Activated CD4-positive, alpha-beta T cell treated with anti-CD3 and anti-CD28 coated beads, Interleukin-2, amount 50 U/mL, for 48 hours (primary cell): ENCODE results near the gene SLC35F4.
"Not testable (repeated sequence)": the region's sequence is repeated elsewhere in the genome, so short reads cannot be mapped to it uniquely, and the experiment has no call there.

Source experiments
- DNase-seq, 2 experiments: peaks; one replicate each; pipeline ENCODE4 v3.0.0-alpha.2; 2020

Gene SLC35F4

DNA sequence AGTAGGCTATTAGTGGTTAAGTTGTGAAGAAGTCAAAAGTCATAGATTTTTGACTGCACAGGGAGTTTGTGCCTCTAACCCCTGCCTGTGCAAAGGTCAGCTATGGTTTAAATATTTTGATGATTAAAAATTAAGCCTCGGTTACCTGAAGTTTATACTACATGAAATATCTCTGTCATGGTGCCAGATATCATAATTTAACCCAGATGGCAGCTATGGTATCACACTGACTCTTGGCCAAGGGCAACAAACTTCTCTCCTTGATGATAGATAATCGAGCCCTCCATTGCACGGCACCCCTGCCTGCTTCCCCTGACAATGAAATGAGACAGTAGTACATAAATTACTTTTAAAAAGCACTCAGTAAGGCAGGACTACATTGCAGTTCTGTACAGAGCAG is 80.8 kb downstream of the SLC35F4 start:
- DNase-seq = no peak

DNA sequence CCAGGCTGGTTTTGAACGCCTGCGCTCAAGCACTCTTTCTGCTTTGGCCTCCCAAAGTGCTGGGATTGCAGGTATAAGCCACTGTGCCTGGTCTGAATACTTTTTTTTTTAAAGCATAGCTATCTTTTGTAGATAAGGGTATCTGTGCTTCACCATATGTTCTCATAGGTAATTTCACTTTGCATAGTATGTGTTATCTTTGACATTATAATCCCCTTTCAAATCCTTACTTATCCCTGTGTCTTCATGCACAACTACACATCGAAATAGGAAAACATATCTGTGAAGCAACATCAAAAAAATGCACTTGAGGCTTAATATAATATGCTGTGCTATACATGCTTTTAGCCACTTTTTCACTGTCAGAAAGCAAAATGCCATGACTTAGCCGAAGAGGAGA is 94.1 kb downstream of the SLC35F4 start:
- no peak for DNase-seq

DNA sequence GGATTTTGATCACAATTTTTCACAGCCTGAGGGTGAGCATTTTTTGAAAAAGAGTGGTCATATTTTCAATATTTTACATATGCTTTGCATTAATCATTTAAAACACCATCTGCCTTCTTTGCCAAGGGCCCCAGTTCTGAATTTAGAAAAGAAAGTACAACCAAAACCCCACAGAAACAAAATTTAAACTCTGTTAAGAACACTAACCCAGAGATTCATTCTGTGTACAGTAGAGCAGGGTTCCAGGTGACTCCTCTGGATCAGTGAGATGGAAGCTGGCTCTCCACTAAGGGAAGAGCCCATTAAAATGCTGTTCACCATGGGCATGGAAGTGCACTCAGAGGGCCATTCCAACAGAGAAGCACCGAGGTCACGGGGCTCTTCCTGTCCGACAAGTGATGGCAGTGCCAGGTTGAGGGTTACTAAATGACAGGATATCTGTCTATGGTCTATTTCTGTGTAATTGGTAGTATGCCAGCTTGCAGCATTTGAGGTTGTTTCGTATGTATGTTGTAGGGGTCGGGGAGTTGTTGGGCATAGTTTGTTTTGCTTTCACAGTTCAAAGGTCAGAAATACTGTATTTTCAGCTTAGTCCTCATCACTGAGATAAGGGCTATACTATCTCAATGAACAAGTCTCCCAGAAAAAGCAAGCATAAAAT is 95.9 kb downstream of the SLC35F4 start:
- no peak for DNase-seq

GRCh38 chr14:57761800-57762199 is 104.1 kb downstream of the SLC35F4 start:
- no peak for DNase-seq

DNA sequence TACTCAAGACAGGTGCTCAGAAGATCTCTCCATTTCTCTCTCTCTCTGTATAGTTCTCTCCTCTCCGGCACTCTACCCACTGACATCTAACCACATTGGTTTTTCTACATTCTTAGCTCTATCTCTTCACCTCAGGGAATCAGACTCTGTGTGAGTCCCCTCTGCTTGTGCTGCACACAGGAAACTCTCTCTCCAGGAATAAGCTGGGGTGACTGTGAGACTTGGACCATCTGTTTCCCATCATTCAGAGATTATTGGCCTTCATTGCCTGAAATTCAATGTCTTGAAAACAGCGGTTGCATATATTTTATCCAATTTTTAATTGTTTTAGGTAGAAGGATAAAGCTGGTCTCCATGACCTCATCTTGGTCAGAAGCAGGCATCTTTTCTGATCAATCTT is 105.0 kb downstream of the SLC35F4 start:
- no peak for DNase-seq

- DNase-seq = no peak
These were observed 110.8 kb downstream of the SLC35F4 start for GRCh38 chr14:57755018-57755521.

- no peak for DNase-seq
These were observed 111.4 kb downstream of the SLC35F4 start for GRCh38 chr14:57754527-57754926.

- DNase-seq = no peak
These were observed 112.1 kb downstream of the SLC35F4 start for GRCh38 chr14:57753821-57754220.

DNA sequence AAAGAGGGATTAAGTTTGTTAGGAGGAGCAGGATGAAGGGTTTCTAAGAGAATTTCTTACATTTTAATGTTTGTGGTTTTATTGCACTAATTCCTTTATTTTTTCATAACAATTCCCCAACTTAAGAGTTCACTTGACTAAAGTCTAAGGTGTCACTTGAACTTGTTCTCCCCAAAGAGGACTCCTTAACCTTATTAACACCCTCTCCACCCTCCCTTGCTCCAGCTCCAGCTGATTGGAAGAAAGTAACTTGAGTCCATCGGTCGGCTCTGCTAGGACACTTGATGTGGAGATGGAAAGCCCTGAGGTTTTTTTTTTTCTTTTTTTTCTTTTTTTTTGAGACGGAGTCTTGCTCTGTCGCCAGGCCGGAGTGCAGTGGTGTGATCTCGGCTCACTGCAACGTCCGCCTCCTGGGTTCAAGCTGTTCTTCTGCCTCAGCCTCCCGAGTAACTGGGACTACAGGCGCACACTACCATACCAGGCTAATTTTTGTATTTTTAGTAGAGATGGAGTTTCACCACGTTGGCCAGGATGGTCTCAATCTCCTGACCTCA is 113.7 kb downstream of the SLC35F4 start:
- not testable (repeated sequence) for DNase-seq

DNA sequence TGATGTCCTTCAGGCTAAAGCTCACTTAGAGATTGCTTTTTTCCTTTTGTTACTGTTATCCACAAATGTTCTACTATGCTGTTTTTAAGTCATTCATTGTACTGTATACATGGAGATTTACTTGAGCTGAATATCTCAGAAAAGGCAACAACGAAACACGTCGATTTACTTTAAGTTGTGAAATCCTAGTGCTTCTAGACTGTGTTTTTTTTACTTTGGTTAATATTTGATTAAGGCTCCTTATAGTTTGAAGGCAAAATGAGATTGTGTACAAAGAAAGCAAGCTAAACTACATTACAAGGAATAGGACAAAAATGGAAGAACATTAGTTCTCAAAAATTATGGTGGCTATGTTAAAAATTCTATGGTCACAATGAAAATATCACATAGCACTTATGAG is 114.5 kb downstream of the SLC35F4 start:
- no peak for DNase-seq

- DNase-seq = no peak
These were observed 116.6 kb downstream of the SLC35F4 start for GRCh38 chr14:57749267-57749666.

DNA sequence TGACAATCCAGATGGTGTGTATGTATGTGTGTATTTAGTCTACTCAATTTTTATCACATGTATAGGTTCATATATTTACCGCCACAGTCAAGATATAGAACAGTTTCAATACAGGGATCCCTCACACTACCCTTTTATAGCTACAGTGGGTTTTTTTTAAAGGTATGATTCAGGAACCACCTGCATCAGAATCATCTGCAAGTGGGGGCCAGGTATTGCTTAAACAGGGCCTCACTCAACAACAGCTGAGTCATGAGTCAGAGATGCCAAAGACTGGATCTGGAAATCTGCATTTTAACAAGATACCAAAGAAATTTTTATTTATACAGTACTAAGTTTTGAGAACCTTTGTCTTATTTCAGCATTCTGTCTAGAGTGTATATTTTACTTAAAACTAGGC is 117.6 kb downstream of the SLC35F4 start:
- DNase-seq = no peak

- DNase-seq = no peak
These were observed 118.9 kb downstream of the SLC35F4 start for GRCh38 chr14:57747036-57747435.

GRCh38 chr14:57746563-57746962 is 119.3 kb downstream of the SLC35F4 start:
- no peak for DNase-seq

DNA sequence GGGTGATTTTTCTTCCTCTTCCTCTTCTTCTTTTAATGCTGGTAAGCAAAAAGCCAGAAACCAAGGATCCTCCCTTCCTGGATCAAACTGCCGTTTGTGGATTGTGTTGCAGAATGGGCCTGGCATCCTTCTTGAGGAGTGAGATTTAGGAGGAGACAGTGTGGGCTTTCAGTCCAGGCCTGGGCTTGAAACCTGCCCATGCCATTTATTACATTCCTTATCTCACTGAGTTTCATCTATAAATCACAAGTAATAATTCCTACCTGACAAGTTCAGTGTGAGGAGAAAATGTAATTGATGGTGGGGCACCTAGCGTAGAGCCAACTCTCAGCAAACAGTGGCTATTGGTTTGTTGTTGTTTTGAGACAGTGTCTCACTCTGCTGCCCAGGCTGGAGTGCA is 126.4 kb downstream of the SLC35F4 start:
- no peak for DNase-seq

DNA sequence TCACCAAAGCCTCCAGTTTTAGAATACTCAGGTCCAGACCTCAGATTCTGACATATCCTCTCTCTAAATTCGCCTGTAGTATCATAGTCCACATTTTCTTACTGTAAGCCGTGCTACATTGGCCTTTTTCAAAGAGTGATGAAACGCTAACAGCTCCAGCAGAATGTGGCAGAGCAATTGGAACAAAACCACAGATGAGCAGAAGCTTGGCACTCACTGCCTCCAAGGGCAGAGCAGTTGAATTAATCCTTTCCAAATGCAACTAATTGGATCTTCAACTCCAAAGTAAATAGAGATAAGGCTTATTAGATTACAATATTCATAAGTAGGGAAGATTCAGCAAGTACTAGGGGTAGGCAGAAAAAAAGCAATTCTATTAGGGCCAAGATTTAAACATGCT is 128.3 kb downstream of the SLC35F4 start:
- no peak for DNase-seq

DNA sequence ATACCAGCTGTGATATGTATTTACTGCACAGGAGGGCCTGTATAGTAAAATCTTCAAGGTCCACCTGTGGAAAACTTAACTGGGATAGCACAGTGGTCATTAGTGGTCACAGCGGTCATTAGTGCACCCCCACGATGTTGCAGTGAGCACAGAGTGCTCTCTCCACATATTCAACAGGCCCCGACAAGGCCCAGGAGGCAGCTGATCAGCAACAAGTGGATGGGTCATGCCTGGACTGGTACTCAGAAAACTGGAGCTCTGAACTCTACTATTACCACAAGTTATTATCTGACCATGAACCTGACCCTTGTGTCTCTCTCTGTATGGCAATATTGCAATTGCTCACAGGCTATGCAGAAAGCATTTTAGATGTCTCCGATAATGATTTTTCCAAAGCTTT is 129.5 kb downstream of the SLC35F4 start:
- no peak for DNase-seq

DNA sequence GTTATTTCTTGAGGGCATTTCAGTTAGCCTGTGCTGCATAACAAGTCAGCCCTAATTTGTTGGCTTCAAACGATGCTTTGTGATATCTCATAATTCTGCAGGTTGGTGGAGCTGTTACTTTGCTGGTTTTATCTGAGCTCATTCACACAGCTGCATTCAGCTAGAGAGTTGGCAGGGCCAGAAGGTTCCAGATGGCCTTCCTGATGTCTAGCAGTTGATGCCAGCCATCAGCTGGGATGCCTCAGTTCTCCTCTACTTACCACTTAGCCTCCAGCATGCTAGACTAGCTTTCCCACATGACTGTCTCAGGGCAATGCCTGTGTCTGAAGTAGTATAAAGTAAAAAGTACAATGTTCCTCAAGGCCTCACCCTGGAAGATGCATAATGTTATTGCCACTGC is 130.6 kb downstream of the SLC35F4 start:
- no peak for DNase-seq

DNA sequence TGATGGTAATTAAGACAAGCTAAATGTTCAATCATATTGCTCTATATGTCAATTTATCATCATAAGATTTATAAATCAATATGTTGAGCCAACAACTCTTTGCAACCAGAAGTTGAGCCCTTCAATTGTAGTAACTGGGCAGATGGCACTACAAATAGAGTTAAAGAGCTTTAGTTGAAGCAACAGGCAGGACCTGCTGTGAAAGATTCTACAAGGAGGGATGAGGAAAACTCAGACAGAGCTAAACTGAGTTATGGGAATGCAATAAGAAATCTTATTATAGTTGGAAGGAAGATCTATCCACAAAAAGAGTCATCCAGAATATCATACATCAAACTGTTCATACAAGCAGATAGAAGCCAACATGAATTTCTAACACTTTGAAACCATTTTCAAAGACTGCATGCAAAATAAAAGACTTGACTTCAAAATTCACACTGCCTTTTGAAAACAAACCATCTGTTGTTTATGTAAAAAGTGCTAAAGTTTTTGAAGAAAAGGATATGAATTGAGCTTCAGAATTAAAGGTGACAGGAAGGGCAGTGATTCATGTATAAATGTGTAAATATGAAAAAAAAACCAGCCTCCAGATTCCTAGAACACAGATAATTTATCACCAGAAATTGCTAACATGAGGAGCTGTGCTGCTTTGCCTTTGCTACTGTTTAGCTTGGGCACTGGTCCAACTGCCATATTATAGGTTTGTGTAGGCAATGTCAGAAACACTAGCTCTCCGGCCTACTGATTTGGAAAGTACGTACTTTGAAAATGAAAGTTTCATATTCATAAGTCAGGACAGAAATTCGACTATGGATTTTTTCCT is 133.2 kb downstream of the SLC35F4 start:
- no peak for DNase-seq

DNA sequence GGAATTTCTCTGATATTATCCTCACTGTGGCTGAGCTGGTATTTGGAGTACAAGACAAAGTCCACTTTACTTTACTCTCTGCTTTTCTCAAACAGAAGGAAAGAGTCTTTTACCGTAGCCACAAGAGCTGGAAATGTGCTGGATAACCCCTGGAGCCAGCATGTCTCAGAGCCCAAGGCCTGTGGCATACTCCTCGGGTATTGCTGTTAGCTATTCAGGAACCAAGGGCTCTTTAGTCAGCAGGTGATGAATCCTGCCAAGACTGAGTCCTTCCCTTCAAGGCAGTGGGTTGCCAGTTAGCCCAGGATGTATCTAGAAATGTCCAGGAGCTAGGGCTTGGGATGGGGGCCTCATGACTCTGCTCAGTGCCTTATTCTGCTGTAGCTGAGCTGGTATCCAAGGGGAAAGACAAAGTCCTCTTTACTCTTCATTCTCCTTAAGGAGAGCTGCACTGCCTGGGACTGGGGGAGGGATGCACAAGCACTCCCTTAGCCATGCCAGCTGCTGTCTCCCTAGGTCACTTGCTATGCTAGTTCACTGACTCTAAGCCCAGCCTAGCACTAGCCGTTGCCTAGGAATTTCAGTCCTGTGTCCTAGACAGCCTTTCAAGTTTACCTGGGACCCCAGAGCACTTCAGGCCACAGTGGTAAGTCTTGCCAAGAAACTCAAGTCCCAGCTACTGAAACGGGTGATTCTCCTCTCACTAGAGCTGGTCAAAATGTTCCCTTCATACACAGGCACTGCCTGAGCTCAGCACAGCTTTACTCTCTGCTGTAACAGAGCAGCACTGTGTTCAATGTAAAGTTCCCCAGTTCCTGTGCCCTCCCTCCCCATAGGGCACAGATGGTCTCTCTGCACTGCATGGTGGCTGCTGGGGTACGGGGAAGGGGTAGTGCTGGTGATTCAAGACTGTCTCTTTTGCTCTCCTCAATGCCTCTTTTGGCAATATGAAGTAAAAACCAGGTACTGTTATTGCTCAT is 136.4 kb downstream of the SLC35F4 start:
- no peak for DNase-seq

DNA sequence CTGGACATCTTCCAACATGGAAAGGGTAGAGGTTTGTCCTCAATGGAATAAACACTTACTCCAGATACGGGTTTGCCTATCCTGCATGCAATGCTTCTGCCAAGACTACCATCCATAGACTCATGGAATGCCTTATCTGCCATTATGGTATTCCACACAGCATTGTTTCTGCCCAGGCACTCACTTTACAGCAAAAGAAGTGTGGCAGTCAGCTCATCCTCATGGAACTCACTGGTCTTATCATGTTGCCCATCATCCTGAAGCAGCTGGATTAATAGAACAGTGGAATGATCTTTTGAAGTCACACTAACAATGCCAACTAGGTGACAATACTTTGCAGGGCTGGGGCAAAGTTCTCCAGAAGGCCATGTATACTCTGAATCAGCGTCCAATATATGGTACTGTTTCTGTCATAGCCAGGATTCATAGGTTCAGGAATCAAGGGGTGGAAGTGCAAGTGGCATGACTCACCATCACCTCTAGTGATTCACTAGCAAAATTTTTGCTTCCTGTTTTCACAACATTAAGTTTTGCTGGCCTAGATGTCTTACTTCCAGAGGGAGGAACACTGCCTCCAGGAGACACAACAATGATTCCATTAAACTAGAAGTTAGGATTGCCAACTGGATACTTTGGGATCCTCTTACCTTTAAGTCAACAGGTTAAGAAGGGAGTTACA is 140.4 kb downstream of the SLC35F4 start:
- no peak for DNase-seq

DNA sequence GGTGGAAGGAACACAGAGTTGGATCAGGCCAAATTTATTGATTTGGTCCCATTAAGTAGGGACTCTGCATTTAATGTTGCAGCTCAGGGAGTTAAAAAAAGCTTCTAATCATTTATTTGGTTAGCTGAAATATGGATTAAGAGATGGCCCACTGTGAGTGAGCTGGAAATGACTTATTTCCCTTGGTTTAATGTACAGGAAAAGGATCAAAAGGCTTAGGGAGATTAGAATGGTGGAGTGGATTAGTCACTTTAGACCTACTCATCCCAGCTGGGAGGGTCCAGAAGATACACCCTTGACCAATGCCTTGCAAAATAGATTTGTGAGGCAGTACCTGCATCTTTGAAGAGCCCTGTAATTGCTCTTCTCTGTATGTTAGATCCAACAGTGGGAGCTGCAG is 143.8 kb downstream of the SLC35F4 start:
- not testable (repeated sequence) for DNase-seq
